Measurements from ENCODE around the gene PKD2. TPM values are rescaled to one million over a fixed set of nuclear protein-coding genes. Genes with fewer than 3 reads are reported as not detected.

Gene PKD2
- total and polyA plus RNA-seq, 7 donors, result 1.4 to 123 (median 67.6) TPM

- Histone ChIP-seq H3K4me3 (no peak overlapping the region), H3K4me1 (no peaks in the 10 kb centered on the region), H3K9me3 (no peaks in the 10 kb centered on the region), H3K27ac (no peak overlapping the region), H3K27me3 (no peaks in the 10 kb centered on the region), H3K36me3 (no peaks in the 10 kb centered on the region)
- DNase-seq, result no peak
- no peak for TF ChIP-seq POLR2A (IDR thresholded peaks at IDR 0.05)
- TF ChIP-seq POLR2AphosphoS5 (IDR thresholded peaks at IDR 0.05), result no peak
- TF ChIP-seq, protein P1, sequence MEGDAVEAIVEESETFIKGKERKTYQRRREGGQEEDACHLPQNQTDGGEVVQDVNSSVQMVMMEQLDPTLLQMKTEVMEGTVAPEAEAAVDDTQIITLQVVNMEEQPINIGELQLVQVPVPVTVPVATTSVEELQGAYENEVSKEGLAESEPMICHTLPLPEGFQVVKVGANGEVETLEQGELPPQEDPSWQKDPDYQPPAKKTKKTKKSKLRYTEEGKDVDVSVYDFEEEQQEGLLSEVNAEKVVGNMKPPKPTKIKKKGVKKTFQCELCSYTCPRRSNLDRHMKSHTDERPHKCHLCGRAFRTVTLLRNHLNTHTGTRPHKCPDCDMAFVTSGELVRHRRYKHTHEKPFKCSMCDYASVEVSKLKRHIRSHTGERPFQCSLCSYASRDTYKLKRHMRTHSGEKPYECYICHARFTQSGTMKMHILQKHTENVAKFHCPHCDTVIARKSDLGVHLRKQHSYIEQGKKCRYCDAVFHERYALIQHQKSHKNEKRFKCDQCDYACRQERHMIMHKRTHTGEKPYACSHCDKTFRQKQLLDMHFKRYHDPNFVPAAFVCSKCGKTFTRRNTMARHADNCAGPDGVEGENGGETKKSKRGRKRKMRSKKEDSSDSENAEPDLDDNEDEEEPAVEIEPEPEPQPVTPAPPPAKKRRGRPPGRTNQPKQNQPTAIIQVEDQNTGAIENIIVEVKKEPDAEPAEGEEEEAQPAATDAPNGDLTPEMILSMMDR (IDR thresholded peaks at IDR 0.05), result no peak
- no peak for TF ChIP-seq EP300 (IDR thresholded peaks at IDR 0.05)
- WGBS, 2 donors, result 63 to 89% methylated on average over 6 of the region's 6 CpGs
- intact Hi-C loops (cut with DNase I), result no loop called here
Observed at GRCh38 chr4:88101165-88101564, 93.7 kb downstream of the PKD2 start.

- Histone ChIP-seq H3K9me3 (no peaks in the 10 kb centered on the region), H3K27ac (no peak overlapping the region), H3K27me3 (no peaks in the 10 kb centered on the region), H3K4me3 (no peak overlapping the region), H3K36me3 (no peaks in the 10 kb centered on the region), H3K4me1 (no peaks in the 10 kb centered on the region)
- 92 to 93% methylated on average over 7 of the region's 7 CpGs for WGBS, 2 donors
- DNase-seq, result no peak
- intact Hi-C loops (cut with DNase I), result no loop called here
- TF ChIP-seq POLR2A (IDR thresholded peaks at IDR 0.05), result no peak
- TF ChIP-seq EP300 (IDR thresholded peaks at IDR 0.05), result no peak
- TF ChIP-seq, protein P1 (IDR thresholded peaks at IDR 0.05), result no peak
- TF ChIP-seq POLR2AphosphoS5 (IDR thresholded peaks at IDR 0.05), result no peak
Observed at GRCh38 chr4:88102026-88102425, 94.6 kb downstream of the PKD2 start.

GRCh38 chr4:88104902-88105610 is 97.6 kb downstream of the PKD2 start:
- intact Hi-C loops (cut with DNase I), result no loop called here
- WGBS, 2 donors, result 75 to 84% methylated on average over 4 of the region's 4 CpGs
- no peaks in the 10 kb centered on the region for H3K9me3 ChIP-seq
- no peaks in the 10 kb centered on the region for H3K27me3 ChIP-seq
- H3K36me3 ChIP-seq, result no peaks in the 10 kb centered on the region
- TF ChIP-seq EP300 (IDR thresholded peaks at IDR 0.05) (no peak), POLR2A (IDR thresholded peaks at IDR 0.05) (no peak), POLR2AphosphoS5 (IDR thresholded peaks at IDR 0.05) (no peak)
- TF ChIP-seq, protein P1 (IDR thresholded peaks at IDR 0.05), result no peak
- DNase-seq, result no peak
- no peak overlapping the region for H3K27ac ChIP-seq
- peaks cover 0 to 8% (median 0%) of the 10 kb centered on the region in 4 donors for H3K4me1 ChIP-seq
- no peak overlapping the region for H3K4me3 ChIP-seq

DNA sequence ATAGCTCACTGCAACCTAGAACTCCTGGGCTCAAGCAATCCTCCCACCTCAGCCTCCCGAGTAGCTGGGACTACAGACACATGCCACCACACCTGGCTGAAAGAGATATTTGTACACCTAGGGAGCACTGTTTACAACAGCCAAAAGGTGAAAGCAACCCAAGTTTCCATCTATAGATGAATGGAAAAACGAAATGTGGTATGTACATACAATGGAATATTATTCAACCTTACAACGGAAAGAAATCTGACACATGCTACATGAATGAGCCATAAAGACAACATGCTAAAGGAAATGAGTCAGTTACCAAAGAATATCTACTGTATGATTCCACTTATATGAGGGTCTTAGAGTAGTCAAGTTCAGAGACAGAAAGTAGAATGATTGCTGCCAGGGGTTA is 98.8 kb downstream of the PKD2 start:
- H3K4me3 ChIP-seq, result no peak overlapping the region
- H3K9me3 ChIP-seq, result no peaks in the 10 kb centered on the region
- WGBS, 2 donors, result 88 to 90% methylated on average over 3 of the region's 3 CpGs
- TF ChIP-seq, protein P1 (IDR thresholded peaks at IDR 0.05), result no peak
- TF ChIP-seq EP300 (IDR thresholded peaks at IDR 0.05) (no peak), POLR2AphosphoS5 (IDR thresholded peaks at IDR 0.05) (no peak), POLR2A (IDR thresholded peaks at IDR 0.05) (no peak)
- intact Hi-C loops (cut with DNase I), result no loop called here
- no peak for DNase-seq
- H3K27me3 ChIP-seq, result no peaks in the 10 kb centered on the region
- no peaks in the 10 kb centered on the region for H3K36me3 ChIP-seq
- peaks cover 0 to 8% (median 0%) of the 10 kb centered on the region in 4 donors for H3K4me1 ChIP-seq
- no peak overlapping the region for H3K27ac ChIP-seq

All from sigmoid colon (tissue), 7 donors.